22Rv1 (cell line): Measurements from ENCODE around the gene FAM222A.

Experiments
- ZFX ChIP-seq: fragments of 450-650 bp; IDR thresholded peaks from 2 replicates; pipeline ENCODE4 v1.6.1; 2017; ENCODE audit warnings: antibody characterized with exemption, borderline replicate concordance
- TF ChIP-seq, protein P1 (sequence below): fragments of 450-650 bp; IDR thresholded peaks from 2 replicates; pipeline ENCODE4 v1.5.1; 2017; ENCODE audit warnings: mild to moderate bottlenecking

DNA sequence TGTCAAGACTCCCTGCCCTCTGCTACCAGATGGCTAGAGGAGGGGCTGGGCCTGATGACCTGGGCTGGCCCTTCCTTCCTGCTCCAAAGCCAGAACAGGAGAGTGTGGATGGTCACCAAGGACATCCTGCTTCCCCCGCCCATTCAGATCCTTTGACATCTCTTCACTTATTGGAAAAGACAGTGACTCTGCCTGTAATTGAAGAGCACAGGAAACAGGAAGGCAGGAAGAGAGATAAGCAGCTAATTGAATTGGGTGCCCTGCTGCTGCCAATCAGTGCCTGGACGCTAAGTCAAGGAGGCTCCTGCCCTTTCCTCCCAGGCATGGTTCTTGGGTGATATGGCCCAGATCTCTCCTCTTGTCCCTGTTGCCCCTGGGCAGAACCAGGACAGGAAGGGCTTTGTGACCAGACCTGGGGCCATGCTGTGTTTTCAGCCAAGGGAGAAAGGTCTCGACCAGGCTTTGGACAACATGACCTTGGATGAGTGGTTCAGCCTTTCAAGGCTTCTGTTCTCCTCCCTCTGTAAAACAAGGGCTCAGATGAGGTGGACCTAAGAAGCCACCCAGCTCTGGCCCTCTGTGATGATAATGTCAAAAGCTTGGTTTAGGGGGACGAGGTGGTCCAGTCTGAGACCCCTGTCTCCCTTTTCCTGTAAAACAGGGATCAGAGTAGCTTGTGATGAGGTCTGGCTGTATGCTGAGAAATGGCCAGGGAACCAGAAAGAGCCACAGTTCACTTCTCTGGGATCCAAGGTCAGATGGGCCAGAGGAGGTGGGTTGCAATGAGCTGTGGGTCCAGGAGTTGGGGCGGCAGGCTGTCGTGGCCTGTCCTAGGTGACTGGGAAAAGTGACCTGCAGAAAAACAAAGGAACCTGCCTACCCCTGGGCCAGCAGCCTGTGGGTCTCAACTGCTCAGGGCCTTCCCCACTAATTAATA is 38.8 kb downstream of the FAM222A start:
- TF ChIP-seq, protein P1, sequence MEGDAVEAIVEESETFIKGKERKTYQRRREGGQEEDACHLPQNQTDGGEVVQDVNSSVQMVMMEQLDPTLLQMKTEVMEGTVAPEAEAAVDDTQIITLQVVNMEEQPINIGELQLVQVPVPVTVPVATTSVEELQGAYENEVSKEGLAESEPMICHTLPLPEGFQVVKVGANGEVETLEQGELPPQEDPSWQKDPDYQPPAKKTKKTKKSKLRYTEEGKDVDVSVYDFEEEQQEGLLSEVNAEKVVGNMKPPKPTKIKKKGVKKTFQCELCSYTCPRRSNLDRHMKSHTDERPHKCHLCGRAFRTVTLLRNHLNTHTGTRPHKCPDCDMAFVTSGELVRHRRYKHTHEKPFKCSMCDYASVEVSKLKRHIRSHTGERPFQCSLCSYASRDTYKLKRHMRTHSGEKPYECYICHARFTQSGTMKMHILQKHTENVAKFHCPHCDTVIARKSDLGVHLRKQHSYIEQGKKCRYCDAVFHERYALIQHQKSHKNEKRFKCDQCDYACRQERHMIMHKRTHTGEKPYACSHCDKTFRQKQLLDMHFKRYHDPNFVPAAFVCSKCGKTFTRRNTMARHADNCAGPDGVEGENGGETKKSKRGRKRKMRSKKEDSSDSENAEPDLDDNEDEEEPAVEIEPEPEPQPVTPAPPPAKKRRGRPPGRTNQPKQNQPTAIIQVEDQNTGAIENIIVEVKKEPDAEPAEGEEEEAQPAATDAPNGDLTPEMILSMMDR: no peak
- no peak for TF ChIP-seq ZFX
